T-helper 2 cell (primary cell): ENCODE measurements around the gene SLC22A23.

Source experiments
- DNase-seq, 5 experiments: peaks; one replicate each; pipeline versions ENCODE4 v3.0.0 to v3.0.0-alpha.2; 2012 to 2022

SLC22A23 gene

DNA sequence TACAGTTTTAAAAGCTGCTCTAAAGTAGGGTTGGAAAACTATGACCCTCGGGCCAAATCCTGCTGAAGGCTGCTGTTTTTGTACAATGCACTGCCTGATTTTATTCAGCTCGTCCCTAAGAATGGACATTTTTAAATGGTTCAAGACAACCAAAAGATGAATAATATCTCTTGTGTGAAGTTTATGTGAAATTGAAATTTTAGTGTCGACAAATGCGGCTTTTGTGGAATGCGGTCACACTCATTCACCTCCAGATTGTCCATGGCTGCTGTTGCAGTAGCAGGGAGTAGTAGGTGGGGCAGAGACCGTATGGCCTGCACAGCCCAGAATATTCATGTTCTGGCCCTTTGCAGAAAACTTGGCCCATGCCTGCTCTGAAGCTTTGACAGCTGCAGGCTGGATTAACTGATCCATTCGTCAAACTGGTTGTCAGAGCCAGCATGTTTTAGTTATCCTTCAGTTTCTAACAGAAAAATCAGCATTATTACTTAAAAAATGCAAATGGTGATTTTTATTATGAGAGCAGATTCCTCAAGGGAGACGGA is 106.5 kb downstream of the SLC22A23 start:
- DNase-seq = no peak

DNA sequence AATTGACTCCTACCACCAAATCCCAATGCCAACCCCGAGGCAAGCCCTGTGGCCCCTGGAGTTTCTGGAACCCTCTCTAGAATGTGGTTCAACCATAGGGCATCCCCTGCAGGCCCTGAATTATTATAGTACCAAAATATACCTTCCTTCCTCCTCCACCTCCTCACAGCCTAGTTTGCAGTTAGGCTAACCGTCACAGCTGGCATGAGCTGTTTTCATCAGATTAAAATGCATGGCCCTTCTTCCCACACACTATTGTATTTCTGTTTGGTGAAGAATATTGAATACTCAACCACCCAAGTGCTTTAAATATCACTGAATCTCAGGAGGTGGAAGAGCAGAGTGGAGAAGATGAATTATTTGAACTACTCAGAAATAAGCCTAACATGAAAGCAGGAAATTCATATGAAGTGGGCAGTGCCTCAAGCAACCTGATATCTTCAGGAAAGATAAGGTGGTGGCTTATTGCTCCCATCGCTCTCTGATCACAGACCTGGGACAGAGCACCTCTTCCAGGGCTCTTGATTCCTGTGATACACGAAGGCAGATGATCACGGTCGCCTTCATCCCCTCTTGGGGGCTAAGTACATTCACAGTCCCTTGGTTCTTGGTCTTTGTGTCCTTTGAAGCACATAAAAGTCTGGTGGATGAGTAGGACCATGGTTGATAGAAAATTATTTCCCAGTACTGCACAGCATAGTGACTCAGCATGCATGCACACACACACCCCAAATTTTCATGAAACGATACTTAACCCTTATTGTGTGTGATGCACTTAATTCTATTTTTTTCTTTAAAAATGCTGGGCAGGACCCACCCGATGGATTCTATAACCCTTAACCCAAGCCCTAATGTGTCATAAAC is 107.2 kb downstream of the SLC22A23 start:
- DNase-seq = no peak

DNA sequence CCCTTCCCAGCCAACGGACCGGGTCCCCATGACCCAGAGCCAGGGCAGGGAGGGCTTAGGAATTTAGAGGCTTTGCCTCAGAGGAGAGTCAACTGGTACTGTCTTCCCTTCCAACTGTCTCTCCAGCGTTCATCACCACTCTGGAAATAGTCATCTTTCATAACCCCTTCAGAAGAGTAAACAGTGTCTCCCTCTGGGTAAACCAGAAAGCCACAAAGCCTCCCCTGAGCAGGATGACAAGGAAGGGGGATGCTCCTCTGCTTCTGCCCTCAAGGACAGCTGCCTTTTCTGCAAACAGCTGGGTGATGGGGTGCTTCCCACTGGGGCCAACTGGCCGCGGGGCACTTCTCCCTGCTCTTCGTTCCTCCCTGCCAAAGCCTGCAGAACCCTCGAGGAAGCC is 108.0 kb downstream of the SLC22A23 start:
- no peak for DNase-seq

DNA sequence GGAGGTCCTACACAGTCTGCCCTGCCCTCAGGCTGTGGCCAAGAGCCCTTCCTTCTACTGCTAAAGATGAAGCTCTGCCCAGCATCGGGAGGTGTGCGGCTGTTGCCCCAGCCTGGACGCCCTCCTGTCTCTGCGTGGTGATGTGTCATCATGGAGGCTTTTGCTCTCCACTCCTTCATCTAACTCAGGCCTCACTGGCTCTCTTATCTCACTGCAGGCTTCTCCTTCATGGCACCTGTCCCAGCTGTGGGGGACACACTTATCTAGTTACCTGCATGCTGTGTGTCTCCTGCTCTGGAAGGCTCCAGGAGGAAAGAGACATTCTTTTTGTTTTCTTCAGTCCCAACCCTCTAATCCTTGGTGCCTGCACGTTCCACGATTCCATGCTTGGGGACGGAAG is 109.0 kb downstream of the SLC22A23 start:
- no peak for DNase-seq

DNA sequence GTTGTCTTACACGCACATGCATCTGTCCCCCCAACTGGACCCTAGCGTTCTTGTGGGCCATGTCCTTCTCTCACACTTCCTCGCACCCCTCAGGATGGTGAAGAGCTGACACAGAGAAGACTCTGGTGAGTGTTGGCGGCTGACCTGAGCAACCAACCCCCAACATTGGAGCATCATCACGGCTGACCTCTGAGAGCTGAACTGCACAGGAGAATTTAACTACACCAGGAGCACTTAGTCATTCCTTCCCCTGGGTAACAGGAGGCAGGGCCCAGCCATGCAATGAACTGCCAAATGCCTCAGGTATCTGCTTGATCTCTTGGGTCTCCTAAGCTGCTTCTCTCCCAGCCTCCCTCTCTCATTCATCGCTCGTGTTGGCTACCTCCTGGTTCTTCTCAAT is 109.6 kb downstream of the SLC22A23 start:
- DNase-seq = no peak

DNA sequence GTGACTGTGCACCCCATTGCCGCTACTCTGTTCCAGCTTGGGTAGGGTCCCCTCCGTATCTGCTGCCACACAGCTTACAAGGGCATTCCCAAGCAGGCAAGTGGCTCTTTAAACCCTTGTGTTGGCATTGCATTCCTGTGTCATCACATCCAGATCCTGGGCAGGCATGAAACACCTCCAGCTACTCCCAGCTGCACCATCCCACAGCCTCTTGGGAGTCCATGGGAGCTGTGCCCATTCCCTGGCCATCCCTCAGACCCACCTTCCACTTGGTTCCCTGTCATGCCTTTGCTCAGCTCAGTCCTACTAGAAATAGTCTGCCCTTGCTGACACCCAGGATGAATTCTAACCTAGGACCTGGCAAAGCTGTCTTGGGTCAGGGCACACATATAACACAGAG is 110.4 kb downstream of the SLC22A23 start:
- no peak for DNase-seq

DNA sequence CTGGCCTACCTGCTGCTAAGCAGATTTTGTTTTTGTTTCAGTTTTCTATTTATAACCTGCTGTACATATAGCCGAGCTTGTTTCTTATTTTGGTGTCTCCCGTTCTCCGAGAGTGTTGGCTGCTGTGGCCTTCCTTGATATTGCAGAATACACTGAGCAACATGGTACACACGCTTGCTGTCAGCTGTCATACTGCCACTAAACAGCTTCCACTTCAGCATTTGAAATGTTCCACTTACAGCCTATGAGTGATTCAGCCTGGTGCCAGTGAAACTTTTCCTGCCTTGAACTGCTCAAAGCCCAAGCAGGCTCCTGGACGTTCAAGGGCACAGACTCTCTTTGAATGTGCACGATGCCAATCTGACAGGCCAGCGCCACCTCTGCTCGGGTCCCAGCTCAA is 111.0 kb downstream of the SLC22A23 start:
- DNase-seq = no peak

DNA sequence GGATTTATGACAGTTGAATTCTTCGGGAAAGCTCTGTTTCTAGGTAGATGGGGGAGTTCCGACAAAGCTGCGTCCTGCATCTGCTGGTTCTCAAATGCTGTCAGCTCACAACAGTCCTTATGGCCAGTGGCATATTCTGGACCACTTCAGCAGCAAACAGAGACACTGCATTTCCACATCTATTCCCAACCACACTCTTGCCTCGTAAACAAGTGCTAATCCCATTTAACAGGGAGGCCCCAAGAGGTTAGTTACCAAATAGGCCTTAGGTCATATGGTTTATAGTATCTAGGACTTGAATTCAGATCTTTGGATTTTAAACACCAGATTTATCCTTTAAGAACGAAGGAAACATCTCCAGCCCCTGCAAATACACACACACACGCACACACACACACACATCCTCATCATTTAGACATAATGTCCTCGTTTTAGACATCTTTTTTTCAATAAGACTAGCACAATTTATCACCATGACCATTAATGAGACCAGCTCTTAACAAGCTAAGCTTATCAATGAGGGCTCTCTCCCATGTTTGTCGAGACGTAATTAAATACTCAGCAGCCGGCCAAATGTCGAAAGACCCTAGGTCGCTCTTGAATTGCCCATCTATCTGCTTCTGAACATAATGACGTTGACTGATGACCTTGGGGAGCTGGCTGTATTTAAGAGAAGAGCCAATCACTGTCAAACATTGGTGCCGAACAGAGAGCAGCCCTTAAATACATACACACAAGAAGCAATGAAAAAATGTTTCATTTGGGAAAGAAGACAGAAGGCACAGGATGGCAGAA is 113.6 kb downstream of the SLC22A23 start:
- no peak for DNase-seq

DNA sequence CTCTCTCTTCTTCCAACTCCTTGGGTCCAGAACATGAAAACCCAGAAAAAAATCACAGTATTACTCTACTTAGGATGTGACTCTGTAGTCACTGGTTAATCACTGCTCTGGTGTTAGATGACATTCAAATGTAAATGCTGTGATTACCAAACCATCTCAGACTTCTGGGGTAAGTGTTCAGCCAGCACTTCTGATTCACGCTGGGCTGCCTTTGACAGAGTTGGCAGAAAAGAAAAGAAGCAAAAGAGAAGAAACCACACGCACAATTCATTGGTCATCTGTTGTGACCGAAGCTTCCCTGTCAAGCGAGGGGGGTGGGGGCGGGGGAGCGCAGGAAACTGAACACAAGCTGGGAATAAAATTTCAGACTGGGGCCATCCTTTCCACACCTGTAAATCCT is 115.4 kb downstream of the SLC22A23 start:
- DNase-seq = no peak

DNA sequence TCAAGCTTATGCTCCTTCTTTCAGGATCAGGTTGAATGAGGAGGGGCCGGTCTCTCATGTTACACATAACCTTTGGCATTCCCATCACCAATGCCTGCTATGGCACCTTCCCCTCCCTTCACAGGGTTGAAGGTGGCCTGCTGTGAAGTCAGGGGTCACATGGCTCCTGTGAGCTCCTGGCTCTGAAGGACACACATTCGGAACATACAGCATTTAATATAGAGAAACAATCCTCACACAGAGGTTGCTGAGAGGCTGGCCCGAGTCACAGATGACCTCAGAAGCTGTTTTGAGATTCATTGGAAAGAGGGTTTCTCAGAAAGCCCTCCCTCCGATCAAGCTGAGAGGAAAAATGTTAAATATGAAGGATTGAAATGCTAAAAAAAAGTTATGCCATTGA is 116.0 kb downstream of the SLC22A23 start:
- no peak for DNase-seq

DNA sequence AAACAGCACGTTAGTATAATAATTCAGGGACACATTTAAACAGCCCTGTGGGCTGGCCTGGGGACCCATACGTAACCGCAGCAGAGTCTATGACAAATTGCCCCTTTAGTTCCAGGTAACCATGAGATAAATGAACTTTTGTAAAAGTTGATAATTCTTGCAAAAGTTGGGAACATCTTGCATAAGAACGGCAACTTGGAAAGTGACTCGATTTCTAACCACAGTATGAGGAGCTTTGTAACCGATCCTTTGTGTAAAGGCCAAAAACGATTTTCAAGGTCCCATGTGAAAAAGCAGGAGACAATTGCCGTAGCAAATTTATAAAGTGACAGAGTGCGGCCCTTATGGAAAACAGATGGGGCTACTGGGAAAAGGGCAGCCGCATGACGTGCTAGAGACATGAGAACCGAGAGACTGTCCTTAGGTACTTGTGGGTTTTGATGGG is 116.5 kb downstream of the SLC22A23 start:
- no peak for DNase-seq

DNA sequence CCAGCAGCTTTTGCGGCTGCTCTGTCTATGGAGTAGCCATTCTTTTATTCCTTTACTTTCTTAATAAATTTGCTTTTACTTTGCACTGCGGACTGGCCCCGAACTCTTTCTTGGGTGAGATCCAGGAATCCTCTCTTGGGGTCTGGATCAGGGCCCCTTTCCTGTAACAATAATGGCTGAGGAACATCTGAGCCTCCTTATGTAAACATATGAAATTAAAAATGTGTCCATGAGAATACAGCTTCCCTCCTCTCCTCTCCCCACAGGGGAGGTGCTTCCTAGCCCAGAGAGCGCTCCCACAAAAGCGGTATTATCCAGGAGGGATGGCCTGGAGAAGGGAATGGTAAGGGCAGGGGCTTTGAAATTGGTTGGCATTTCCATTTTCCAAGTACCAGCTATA is 117.0 kb downstream of the SLC22A23 start:
- DNase-seq = no peak

DNA sequence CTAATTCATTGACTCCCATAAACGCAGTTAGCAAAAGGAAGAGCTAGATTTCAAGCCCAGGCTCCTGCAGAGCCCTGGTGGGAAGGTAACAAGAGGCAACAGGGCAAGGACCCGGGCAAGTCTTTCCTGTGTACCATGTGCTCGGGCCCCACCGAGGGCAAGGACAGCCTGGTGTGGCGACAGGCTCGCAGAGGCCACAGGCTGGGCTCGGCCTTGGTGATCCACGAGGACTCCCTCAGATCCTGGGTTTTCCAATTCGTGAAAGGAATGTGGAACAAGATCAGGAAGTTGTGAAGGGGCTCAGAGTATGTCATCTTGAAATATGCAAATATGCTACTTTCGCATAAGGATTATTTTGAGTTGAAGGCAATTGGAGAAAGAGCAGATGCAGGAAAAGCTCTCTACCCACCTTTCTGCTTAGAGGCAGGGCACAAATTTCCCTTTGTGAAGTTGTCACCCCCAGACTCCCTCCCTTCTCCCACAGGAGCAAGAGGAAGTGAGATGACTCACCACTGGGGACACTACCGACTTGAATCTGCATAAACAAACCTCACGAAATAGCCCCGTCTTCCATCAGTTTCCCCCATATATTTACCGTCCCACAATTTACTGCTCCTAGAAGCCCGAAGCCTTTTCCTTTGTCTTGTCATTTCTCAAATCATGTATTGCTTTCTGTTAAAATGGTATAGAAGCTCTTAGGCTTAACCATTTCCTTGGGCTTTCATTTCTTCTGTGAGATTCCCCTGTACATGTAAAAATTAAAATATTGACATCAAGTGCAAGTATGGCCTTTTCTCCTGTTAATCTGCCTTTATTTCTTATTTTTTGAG is 119.1 kb downstream of the SLC22A23 start:
- no peak for DNase-seq

DNA sequence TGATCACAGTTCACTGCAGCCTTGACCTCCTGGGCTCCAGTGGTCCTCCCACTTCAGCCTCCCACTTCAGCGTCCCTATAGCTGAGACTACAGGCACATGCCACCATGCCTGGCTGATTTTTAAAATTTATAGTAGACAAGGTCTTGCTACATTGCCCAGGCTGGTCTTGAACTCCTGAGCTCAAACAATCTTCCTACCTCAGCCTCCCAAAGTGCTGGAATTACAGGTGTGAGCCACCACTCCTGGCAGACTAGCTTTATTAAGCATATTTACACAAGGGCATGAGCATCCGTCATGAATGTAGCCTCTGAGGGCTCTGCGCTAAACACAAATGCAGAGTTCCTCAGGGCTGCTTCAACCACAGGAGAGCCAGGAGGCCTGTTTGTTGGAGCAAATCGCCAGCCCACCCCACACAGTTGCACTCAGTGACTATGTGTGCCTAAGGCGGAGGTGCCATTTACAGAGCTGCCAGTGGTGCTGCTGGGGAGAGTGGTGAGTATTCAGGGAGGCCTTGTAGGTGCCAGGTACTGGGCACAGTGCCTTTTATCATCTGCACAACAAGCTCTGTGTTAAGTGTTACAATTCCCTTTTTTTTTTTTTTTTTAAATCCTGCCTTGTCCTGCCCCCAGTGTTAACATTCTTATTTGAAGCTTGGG is 119.9 kb downstream of the SLC22A23 start:
- DNase-seq = no peak

DNA sequence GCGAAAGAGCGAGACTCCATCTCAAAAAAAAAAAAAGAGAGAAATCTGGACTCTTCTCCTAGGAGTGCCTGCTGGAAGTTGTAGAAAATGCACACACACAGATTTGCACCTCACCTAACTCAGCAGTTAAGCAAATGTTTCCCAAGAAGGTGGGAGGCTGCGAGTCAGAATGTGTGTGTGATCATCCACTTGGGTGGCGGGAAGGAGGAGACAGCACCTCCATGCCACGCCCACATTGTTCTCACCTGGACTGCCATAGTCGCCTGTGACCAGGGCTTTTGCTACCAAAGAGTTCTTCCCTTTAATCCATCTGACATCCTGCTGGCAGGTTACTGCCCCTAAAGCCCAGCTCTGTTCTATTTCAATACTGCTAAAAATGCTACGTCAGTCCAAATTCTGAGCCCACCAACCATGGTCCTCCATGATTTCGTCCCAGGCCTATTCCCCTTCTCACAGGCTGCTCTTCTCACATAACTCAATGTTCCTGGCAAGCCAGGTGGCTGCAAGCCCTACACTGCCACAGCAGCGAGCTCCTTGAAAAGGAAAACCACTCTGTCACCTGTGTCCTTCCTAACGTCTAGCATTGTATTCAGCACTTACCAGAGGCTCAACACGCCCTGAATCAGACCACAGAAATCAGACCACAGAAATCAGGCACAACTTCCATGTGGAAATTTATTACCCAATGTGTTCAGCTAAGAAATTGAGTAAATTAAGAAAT is 120.6 kb downstream of the SLC22A23 start:
- DNase-seq = no peak

DNA sequence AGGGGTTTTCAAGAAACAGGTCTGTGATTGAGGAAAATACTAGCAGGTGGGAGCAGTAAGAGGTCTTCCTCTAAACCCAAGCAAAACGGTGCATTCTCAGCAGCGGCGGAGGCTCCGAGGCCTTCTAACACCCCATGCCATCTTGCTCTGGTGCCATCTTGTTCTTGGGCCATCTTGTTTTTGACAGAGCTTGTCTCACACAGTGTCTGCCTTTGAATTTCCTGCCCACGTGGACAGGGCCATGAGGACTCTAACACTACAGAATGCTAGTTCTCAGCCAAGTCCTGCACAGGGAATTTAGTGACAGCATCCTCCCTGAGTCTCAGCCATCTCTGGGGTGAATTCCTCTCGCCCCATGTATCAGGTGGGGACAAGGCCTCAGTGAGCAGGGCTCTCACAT is 121.7 kb downstream of the SLC22A23 start:
- no peak for DNase-seq

DNA sequence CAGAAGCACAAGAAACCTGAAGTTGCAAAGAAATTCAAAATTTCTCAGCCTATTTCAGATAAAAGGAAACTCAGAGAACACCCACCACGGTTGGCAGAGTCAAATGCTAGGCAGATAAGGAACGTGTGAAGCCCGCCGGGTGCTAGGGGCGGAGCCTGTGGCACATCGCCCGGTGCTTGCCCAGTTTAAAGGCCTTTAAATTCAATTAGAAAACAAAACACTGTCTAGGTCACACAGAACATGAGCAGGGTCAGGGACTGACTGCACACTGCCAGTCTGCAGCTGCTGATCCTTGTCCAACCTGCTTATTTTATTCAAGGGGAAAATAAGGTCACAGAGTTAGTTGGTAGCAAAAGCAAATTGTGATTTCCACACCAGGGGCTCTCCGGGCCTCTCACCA is 122.3 kb downstream of the SLC22A23 start:
- DNase-seq = no peak

DNA sequence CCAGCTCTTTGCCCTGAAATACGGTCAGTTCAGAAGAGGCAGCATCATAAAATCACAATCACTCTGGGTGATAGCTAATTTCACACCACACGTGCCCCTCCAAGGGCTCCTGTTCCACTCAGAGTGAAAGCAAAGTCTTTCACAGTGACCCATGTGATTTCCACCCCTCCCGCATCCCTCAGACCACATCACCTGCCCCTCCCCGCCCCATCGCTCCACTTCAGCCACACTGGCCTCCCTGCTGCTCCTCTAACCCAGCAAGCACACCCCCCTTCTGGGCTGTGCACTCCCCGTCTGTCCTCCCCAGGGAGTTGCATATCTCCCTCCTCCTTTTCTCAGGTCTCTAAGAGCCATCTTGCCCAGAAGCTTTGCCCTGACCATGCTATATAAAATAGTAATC is 123.6 kb downstream of the SLC22A23 start:
- DNase-seq = no peak

DNA sequence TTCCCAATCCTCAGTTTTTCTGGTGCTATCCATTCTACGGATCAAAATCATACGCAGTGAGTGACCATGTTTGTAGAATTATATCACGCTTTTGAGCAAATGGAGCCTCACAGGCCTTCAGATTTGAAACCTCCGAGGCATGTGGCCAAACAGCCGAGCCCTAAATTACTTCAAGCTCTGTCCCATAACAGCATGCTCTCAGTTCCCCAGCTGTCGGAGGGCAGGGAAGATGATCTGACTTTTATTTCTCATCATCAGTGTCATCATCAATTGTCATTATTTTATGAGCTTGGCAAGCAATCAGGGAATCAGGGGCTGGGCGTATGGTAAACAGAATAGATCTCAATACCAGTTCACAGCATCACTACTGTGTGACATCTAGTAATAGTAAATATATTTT is 124.9 kb downstream of the SLC22A23 start:
- no peak for DNase-seq

DNA sequence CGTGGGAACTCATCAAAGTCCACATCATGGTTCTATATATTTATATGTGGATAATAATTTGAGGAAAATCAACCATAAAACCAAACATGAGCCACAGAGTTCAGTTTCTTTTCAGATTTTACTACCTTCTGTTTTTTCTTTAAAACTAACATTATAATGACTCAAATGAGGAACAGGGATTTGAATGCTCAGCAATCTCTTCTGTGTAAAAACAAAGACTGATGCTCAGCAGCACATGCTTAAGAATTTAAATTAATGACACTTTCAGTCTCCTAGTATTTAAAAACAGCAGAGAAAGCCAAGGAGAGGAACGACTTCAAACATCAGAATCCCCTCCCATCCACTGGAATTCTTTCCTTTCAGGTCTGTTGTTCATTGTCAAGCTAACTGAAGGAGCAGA is 125.4 kb downstream of the SLC22A23 start:
- DNase-seq = no peak

DNA sequence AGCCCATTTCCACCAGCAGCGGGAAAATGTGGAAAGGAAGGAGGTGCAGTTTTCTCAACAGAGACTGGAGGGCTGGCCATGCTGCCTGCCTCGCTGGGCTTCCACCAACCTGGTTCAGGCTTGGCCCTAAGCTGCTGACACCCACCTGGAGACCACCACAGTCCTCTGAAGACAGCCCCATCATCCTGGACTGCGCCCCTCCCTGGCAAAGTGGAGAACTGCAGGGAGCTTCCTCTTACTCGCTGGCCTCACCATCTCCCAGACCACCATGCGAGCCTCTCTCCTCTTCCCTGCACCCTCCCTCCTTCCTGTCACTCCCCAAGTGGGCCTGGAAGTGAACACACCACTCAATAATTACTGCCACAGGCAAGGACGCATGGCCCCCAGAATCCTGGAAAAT is 126.7 kb downstream of the SLC22A23 start:
- no peak for DNase-seq
